HG03139 (cell line): ENCODE measurements around the gene COL12A1.

Experiments
- ATAC-seq: cut with Tn5 transposase; IDR thresholded peaks from one replicate; pipeline ENCODE4 v1.9.1; 2021; ENCODE audit not compliant: unreplicated experiment

COL12A1 gene

GRCh38 chr6:75180864-75181263 lies 25.0 kb downstream of the COL12A1 start:
- ATAC-seq = no peak

DNA sequence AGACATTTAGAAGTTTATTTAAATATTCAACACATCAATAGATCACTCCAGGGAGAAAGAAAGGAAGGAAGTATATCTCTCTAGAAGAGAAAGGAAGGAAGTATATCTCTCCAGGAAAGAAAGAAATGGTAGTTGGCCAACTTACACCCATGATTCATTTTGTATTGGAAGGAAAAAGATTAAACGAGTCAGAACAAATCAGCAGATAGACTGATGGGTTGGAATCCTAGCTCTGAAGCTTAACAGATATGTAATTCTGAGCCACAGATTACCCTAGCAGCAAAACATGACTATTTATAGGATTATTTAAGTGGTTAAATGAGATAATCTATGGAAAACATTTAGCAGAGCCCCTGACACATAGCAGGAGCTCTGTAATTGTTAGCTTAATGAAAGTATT lies 27.1 kb downstream of the COL12A1 start:
- ATAC-seq = no peak

DNA sequence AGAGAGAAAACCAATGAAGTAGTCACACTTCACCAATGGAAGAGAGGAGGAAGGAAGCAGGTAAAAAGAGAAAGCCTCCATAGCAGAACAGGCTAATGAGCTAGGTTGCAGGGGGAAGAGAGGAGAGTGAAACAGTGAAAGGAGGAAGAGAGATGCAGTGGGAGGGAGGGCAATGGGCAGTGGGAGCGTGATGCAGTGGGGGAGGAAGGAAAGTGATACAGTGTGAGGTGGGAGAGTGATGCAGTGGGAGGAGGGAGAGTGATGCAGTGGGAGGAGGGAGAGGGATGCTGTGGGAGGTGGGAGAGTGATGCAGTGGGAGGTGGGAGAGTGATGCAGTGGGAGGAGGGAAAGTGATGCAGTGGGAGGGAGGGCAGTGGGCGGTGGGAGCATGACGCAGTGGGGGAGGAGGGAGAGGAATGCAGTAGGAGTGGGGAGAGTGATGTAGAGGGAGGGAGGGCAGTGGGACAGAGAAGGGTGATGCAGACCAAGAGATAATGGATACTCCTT lies 29.7 kb downstream of the COL12A1 start:
- ATAC-seq = no peak

GRCh38 chr6:75171986-75172385 lies 33.9 kb downstream of the COL12A1 start:
- ATAC-seq = no peak

GRCh38 chr6:75171567-75171966 lies 34.3 kb downstream of the COL12A1 start:
- ATAC-seq = no peak

DNA sequence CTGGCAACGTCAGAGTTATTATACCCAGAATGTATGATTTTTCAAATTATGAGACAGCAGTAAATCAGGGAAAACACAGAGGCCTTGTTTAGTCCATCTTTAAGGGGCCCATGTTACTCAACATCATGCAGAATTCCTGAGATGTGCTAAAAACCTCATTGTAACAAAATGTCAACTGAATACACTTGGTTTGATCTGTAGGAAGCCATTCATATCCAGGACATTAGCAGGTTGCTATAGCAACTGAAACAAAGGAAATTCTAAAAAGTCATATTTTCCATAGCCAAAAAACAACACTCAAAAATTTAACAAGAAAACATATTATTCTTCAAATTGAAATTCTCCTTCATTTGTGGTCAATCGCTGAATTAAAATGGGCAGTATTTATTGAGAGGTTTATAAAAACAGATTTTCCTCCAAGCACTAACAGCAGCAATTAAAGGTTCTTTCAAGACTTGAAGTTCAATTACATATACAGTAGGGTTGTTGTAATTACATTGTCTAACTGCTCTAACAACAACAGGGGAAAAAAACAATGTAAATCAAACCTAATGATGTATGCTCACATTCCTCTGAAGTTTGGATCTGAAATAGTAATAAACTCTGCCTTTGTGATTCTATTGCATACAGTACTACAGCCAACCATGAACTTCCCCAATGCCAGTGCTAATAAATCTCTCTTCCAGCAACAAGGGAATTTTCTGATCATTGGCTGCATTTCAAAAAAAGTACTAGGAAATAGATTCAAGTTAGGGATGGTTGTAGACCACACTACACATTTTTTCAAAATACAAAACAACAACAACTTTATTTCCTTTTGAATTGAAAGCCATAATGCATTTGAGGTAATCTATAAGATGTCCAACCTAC lies 34.9 kb downstream of the COL12A1 start:
- no peak for ATAC-seq

GRCh38 chr6:75169689-75170586 lies 35.9 kb downstream of the COL12A1 start:
- ATAC-seq = no peak

GRCh38 chr6:75167851-75168250 lies 38.0 kb downstream of the COL12A1 start:
- no peak for ATAC-seq

DNA sequence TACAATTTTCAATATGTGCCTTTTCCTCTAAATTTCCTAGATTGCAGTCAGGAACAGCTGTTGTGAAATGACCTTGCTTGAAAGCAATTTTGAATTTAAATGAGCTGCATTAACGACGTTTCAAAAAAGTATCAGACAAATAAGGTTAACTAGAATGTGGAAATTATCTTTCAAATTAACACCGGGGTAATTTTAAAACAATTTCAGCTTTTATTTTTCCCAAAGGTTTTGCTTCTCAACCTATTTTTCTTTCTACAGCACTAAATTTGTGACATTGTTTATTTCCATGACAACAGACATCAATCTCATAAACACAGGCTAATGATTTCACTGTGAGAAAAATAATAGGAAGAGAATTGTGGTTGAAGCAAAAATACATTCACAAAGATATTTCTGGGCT lies 38.5 kb downstream of the COL12A1 start:
- ATAC-seq = no peak

DNA sequence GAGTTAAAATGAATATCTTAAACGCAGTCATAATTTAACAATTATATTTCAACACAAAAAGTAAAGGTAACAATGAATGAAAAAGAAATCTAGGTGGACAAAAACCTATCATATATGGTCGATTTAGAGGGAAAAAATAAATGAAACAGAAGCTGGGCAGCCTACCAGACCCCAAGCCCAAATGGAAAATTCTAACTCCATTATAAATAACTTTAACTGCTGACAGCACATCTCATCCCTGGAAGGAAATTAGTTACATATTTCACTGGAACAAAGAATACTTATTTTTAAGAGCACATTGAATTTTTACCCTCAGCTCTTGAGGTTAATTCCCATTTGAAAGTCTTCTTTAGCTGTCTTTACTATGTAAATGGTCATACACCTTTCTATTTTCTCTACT lies 39.1 kb downstream of the COL12A1 start:
- no peak for ATAC-seq

GRCh38 chr6:75166236-75166635 lies 39.6 kb downstream of the COL12A1 start:
- no peak for ATAC-seq

DNA sequence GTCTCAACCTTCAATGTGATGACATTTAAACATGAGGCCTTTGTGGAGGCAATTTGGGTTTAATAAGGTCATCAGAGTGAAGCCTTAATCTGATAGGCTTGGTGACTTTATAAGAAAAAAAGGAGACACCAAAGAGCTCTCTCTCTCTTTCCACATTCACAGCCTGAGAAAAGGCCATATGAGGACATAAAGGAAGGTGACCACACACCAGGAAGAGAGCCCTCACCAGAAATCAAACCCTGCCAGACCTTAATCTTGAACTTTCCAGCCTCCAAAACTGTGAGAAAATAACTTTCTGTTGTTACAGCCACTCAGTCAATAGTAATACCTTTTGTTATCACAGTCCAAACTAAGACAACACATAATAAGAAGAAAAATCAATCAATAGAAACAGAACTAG lies 47.7 kb downstream of the COL12A1 start:
- no peak for ATAC-seq

DNA sequence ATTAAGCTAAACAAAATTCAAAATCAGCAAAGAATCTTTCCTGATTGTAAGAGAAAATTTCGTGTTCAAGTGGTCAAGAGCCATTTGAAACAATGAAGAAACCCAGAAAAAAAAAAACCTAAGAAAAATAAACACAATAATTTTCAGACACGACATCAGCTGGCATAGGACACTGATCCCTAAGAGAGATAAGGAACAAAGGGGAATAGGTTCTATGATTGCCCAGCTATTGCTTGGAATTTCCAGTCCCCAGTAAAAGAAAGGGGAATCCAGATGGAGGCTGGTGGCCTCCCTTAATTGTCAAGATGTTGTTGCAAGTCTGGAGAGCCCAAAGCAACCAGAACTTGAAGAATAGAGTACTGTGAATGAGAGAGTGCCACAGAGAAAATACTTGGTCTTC lies 48.5 kb downstream of the COL12A1 start:
- ATAC-seq = no peak

GRCh38 chr6:75156186-75156878 lies 49.5 kb downstream of the COL12A1 start:
- no peak for ATAC-seq

DNA sequence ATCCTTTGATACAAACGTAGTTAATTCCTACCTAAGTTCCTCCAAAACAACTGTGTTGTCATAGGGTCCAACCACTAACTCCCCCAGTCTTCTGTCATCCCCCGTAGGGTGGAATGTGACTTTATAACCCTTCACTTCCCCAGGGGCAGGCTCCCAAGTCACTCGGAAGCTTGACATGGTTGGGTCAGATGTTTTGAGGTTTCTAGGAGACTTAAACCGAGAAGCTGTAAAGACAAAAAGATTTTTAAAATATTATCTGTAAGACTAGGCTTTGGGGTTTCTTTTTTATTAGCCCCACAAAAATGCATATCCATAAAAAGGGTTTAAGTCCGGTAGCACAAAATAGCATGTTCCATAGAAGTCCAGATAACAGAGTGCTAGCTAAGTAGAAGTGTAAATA lies 50.2 kb downstream of the COL12A1 start:
- no peak for ATAC-seq

DNA sequence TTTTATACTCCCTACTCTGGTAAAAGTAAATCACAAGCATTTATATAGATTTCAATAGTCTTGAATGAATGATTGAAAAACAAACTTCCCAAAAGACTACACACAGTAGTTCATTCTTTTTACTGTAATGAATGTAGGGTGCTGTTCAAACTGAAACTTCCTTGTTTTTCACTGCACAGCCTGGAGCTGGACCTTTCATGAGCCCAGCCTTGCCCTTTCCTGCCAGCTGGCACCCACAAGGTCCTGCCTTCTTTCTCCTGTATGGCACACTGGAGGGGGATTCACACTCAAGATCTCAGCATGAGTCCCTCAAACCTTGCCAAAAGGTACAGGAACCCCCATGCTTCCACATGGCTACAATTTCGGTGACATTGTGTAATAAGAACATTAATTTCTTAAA lies 50.9 kb downstream of the COL12A1 start:
- ATAC-seq = no peak

- ATAC-seq = no peak
Measured at GRCh38 chr6:75150685-75151412, 55.0 kb downstream of the COL12A1 start.

GRCh38 chr6:75149696-75150095 lies 56.2 kb downstream of the COL12A1 start:
- ATAC-seq = no peak

GRCh38 chr6:75149240-75149639 lies 56.6 kb downstream of the COL12A1 start:
- ATAC-seq = no peak

- peak; percentile 89 for ATAC-seq
Measured at GRCh38 chr6:75147512-75147911, 58.3 kb downstream of the COL12A1 start.

- no peak for ATAC-seq
Measured at GRCh38 chr6:75145976-75146375, 59.9 kb downstream of the COL12A1 start.
